Measurements from ENCODE around the gene GYPC.

GRCh38 chr2:126614524-126615227 lies 41.3 kb upstream of the GYPC start:
- TF ChIP-seq, protein P1, sequence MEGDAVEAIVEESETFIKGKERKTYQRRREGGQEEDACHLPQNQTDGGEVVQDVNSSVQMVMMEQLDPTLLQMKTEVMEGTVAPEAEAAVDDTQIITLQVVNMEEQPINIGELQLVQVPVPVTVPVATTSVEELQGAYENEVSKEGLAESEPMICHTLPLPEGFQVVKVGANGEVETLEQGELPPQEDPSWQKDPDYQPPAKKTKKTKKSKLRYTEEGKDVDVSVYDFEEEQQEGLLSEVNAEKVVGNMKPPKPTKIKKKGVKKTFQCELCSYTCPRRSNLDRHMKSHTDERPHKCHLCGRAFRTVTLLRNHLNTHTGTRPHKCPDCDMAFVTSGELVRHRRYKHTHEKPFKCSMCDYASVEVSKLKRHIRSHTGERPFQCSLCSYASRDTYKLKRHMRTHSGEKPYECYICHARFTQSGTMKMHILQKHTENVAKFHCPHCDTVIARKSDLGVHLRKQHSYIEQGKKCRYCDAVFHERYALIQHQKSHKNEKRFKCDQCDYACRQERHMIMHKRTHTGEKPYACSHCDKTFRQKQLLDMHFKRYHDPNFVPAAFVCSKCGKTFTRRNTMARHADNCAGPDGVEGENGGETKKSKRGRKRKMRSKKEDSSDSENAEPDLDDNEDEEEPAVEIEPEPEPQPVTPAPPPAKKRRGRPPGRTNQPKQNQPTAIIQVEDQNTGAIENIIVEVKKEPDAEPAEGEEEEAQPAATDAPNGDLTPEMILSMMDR (conservative IDR thresholded peaks at IDR 0.05 in 1 of 2, IDR thresholded peaks at IDR 0.05 in 1 of 2; ENCODE audit: extremely low read depth in 1 of 2, insufficient read depth in 1 of 2, low read depth in 1 of 2, low read length in 2 of 2), result no peak
- no peak for TF ChIP-seq EZH2 (IDR thresholded peaks at IDR 0.05; ENCODE audit: borderline replicate concordance, low read length)

Measured in mammary epithelial cell (primary cell).